ENCODE measurements around the gene SMPD3. TPM values are rescaled to one million over a fixed set of nuclear protein-coding genes. Genes with fewer than 3 reads are reported as not detected.

SMPD3 gene
- total RNA-seq, 2 experiments from 2014 or later: 0.89 to 1.1 TPM

DNA sequence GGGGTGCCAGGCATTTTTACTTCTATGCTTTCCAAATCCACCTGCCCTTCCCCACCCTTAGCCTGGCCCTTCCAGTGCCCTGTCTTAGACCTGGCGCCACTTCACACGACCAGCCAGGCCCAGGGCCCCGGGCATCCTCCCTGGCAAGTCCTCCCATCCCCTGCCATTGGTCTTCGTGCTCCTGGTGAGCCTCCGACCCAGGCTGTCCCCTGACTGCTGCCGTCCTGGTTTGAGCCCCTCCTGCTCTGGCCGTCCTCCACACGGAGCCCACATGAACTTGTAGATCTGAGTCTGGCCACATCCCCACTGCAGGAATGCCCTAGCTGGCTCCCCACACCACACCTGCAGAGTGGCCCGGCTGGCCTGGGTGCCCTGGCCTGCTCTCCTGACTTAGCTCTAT is 93.5 kb downstream of the SMPD3 start:
- intact Hi-C loops (cut with DNase I, micrococcal nuclease): no loop called here
- Histone ChIP-seq H3K36me3 (ENCODE audit: insufficient read depth, low read length) (peaks cover 55% of the 10 kb centered on the region), H3K9me3 (ENCODE audit: control insufficient read depth in 1 of 2, insufficient read depth in 1 of 2, low read length in 2 of 2) (no peaks in the 10 kb centered on the region), H3K27ac (ENCODE audit: low read depth in 1 of 2, low read length in 2 of 2) (no peak overlapping the region), H3K27me3 (ENCODE audit: control insufficient read depth in 1 of 2, insufficient read depth in 2 of 2, low read length in 2 of 2) (no peaks in the 10 kb centered on the region), H3K4me1 (ENCODE audit: insufficient read depth, low read length) (peaks cover 42% of the 10 kb centered on the region), H3K4me3 (ENCODE audit: low read length) (no peak overlapping the region)
- ChIA-PET POLR2A (interaction anchor here (1.1 kb wide), 1 partner anchor 14 kb away, joined by 3 read pairs; no protein-coding TSS in a partner anchor), CTCF (no interaction called here)
- Mint-ChIP-seq H3K27ac (no peak overlapping the region), H3K9me3 (no peaks in the 10 kb centered on the region), H3K4me3 (no peak overlapping the region), H3K4me1 (ENCODE audit: low read depth) (peaks cover 28% of the 10 kb centered on the region), H3K36me3 (ENCODE audit: low read depth) (peaks cover 74% of the 10 kb centered on the region), H3K27me3 (no peaks in the 10 kb centered on the region)
- TF ChIP-seq, protein P1, sequence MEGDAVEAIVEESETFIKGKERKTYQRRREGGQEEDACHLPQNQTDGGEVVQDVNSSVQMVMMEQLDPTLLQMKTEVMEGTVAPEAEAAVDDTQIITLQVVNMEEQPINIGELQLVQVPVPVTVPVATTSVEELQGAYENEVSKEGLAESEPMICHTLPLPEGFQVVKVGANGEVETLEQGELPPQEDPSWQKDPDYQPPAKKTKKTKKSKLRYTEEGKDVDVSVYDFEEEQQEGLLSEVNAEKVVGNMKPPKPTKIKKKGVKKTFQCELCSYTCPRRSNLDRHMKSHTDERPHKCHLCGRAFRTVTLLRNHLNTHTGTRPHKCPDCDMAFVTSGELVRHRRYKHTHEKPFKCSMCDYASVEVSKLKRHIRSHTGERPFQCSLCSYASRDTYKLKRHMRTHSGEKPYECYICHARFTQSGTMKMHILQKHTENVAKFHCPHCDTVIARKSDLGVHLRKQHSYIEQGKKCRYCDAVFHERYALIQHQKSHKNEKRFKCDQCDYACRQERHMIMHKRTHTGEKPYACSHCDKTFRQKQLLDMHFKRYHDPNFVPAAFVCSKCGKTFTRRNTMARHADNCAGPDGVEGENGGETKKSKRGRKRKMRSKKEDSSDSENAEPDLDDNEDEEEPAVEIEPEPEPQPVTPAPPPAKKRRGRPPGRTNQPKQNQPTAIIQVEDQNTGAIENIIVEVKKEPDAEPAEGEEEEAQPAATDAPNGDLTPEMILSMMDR (IDR thresholded peaks at IDR 0.05): no peak
- DNase-seq (no peak), ATAC-seq (ENCODE audit: poor library complexity) (no peak)

- H3K27ac Mint-ChIP-seq: no peak overlapping the region
- no peak overlapping the region for H3K4me3 ChIP-seq (ENCODE audit: low read length)
- peaks cover 28% of the 10 kb centered on the region for H3K4me1 Mint-ChIP-seq (ENCODE audit: low read depth)
These were observed 94.9 kb downstream of the SMPD3 start for GRCh38 chr16:68353366-68353765.

GRCh38 chr16:68351991-68352431 is 96.3 kb downstream of the SMPD3 start:
- CTCF ChIA-PET: no interaction called here
- Mint-ChIP-seq H3K9me3 (no peaks in the 10 kb centered on the region), H3K4me1 (ENCODE audit: low read depth) (peaks cover 27% of the 10 kb centered on the region), H3K27me3 (no peaks in the 10 kb centered on the region), H3K4me3 (no peak overlapping the region), H3K36me3 (ENCODE audit: low read depth) (peaks cover 94% of the 10 kb centered on the region), H3K27ac (no peak overlapping the region)
- H3K9me3 ChIP-seq (ENCODE audit: control insufficient read depth in 1 of 2, insufficient read depth in 1 of 2, low read length in 2 of 2): no peaks in the 10 kb centered on the region
- DNase-seq (no peak), ATAC-seq (ENCODE audit: poor library complexity) (no peak)
- intact Hi-C loops (cut with DNase I, micrococcal nuclease): no loop called here
- no peaks in the 10 kb centered on the region for H3K27me3 ChIP-seq (ENCODE audit: control insufficient read depth in 1 of 2, insufficient read depth in 2 of 2, low read length in 2 of 2)
- TF ChIP-seq, protein P1 (IDR thresholded peaks at IDR 0.05): no peak
- POLR2A ChIA-PET: no interaction called here
- no peak overlapping the region for H3K27ac ChIP-seq (ENCODE audit: low read depth in 1 of 2, low read length in 2 of 2)
- H3K4me3 ChIP-seq (ENCODE audit: low read length): no peak overlapping the region
- H3K36me3 ChIP-seq (ENCODE audit: insufficient read depth, low read length): peaks cover 64% of the 10 kb centered on the region
- H3K4me1 ChIP-seq (ENCODE audit: insufficient read depth, low read length): peaks cover 24% of the 10 kb centered on the region

More at GRCh38 chr16:68353366-68353765, 94.9 kb downstream of the SMPD3 start:
- POLR2A ChIA-PET: interaction anchor here (1.3 kb wide), 1 partner anchor 17 kb away, joined by 3 read pairs; no protein-coding TSS in a partner anchor
- CTCF ChIA-PET: interaction anchor here (1.0 kb wide), 1 partner anchor 167 kb away, joined by 3 read pairs; no protein-coding TSS in a partner anchor
- H3K9me3 ChIP-seq (ENCODE audit: control insufficient read depth in 1 of 2, insufficient read depth in 1 of 2, low read length in 2 of 2): no peaks in the 10 kb centered on the region
- H3K27me3 ChIP-seq (ENCODE audit: control insufficient read depth in 1 of 2, insufficient read depth in 2 of 2, low read length in 2 of 2): no peaks in the 10 kb centered on the region
- Mint-ChIP-seq H3K36me3 (ENCODE audit: low read depth) (peaks cover 84% of the 10 kb centered on the region), H3K4me3 (no peak overlapping the region), H3K9me3 (no peaks in the 10 kb centered on the region), H3K27me3 (no peaks in the 10 kb centered on the region)
- intact Hi-C loops (cut with DNase I, micrococcal nuclease): no loop called here
- peaks cover 36% of the 10 kb centered on the region for H3K4me1 ChIP-seq (ENCODE audit: insufficient read depth, low read length)
- DNase-seq (no peak), ATAC-seq (ENCODE audit: poor library complexity) (no peak)
- peaks cover 63% of the 10 kb centered on the region for H3K36me3 ChIP-seq (ENCODE audit: insufficient read depth, low read length)
- H3K27ac ChIP-seq (ENCODE audit: low read depth in 1 of 2, low read length in 2 of 2): no peak overlapping the region
- TF ChIP-seq, protein P1 (IDR thresholded peaks at IDR 0.05): no peak
